OCI-LY3 (cell line): ENCODE results near the gene NTN3.

Experiments used
- H2AFZ ChIP-seq: fragments of 200-600, 300-600 bp; shearing (Covaris generic); 2 replicates; pipeline ENCODE4 v1.6.0; 2014; ENCODE audit warnings: antibody characterized with exemption, low read depth, low read length
- H3K27ac ChIP-seq: fragments of 200-600, 300-600 bp; sonication (generic); 2 replicates; pipeline ENCODE4 v1.5.1; 2014; ENCODE audit warnings: mild to moderate bottlenecking, low read length, moderate library complexity, mixed read lengths
- H3K27me3 ChIP-seq: fragments of 200-600, 300-600 bp; sonication (generic); 2 replicates; pipeline ENCODE4 v1.6.1; 2014; ENCODE audit warnings: low read depth, low read length, mixed read lengths
- H3K36me3 ChIP-seq: fragments of 200-600, 300-600 bp; sonication (generic); replicated peaks from 2 replicates; pipeline ENCODE3; 2014; ENCODE audit warnings: low read depth, low read length, mixed read lengths
- H3K4me1 ChIP-seq: fragments of 300-600, 200-600 bp; sonication (generic); 2 replicates; pipeline ENCODE4 v1.6.1; 2014; ENCODE audit warnings: low read length, mixed read lengths
- H3K4me2 ChIP-seq: fragments of 200-600, 300-600 bp; sonication (generic); 2 replicates; pipeline ENCODE4 v1.6.1; 2014; ENCODE audit warnings: low read length, mixed read lengths
- H3K4me3 ChIP-seq: fragments of 300-600, 200-600 bp; sonication (generic); 2 replicates; pipeline ENCODE4 v1.5.1; 2014; ENCODE audit warnings: antibody characterized with exemption, mild to moderate bottlenecking, low read length, moderate library complexity
- H3K79me2 ChIP-seq: fragments of 300-600, 200-600 bp; shearing (Covaris generic); 2 replicates; pipeline ENCODE4 v1.6.1; 2014; ENCODE audit warnings: mild to moderate bottlenecking, low read length, mixed read lengths
- H3K9ac ChIP-seq: fragments of 300-600, 200-600 bp; shearing (Covaris generic); 2 replicates; pipeline ENCODE4 v1.6.0; 2014; ENCODE audit warnings: mild to moderate bottlenecking, low read length, moderate library complexity
- H3K9me3 ChIP-seq: fragments of 200-600, 300-600 bp; shearing (Covaris generic); 2 replicates; pipeline ENCODE4 v1.6.1; 2014; ENCODE audit warnings: low read length, mixed read lengths; ENCODE audit not compliant: insufficient read depth
- H4K20me1 ChIP-seq: fragments of 200-600, 300-600 bp; sonication (generic); 2 replicates; pipeline ENCODE4 v1.6.1; 2016; ENCODE audit warnings: low read length, mixed read lengths; ENCODE audit not compliant: insufficient read depth
- CTCF ChIP-seq: fragments of 200-600, 300-600 bp; sonication (generic); IDR thresholded peaks from 2 replicates; pipeline ENCODE4 v1.5.1; 2014; ENCODE audit warnings: antibody characterized with exemption, low read length, low read depth
- EZH2phosphoT487 ChIP-seq: fragments of 200-600 bp; shearing (Covaris generic); IDR thresholded peaks from 2 replicates; pipeline ENCODE4 v1.6.1; 2018; ENCODE audit warnings: antibody characterized with exemption, mixed run types, low read depth

Gene NTN3

DNA sequence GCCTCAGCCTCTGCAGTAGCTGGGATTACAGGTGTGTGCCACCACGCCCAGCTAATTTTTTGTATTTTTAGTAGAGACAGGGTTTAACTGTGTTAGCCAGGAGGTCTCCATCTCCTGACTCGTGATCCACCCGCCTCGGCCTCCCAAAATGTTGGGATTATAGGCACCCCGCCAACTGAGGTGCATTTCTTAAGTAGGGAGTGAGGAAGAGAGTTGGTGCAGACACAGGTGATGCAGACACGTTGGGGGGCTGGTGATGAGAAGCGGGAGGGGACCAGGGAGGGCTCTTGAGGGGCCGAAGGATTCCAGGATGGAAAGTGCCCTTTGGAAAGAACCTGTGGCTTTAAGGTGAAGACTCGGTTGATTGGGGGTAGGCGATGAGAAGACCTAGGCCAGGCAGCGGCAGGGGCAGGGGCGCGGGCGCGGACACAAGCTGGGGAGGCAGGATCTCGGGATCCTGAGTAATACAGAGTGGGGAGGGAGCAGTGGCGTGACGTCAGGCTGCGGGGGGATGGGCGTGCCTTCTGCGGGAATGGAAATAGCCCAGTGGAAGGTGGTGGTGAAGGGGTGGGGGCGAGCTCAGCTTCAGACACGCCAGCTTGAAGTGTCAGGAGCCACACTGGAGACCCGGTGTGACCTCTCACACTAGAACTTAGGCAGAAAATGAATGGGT lies 40.2 kb downstream of the NTN3 start:
- TF ChIP-seq EZH2phosphoT487 (no peak), CTCF (no peak)
- peaks cover 27% of the 10 kb centered on the region for H3K79me2 ChIP-seq
- no peak overlapping the region for H3K27ac ChIP-seq
- H4K20me1 ChIP-seq: peaks cover 19% of the 10 kb centered on the region
- peak overlapping the region; percentile 95 for H3K4me2 ChIP-seq
- H3K27me3 ChIP-seq: no peaks in the 10 kb centered on the region
- peaks cover 78% of the 10 kb centered on the region for H3K4me1 ChIP-seq
- no peak overlapping the region for H2AFZ ChIP-seq
- H3K36me3 ChIP-seq: peaks cover under 1% of the 10 kb centered on the region
- no peak overlapping the region for H3K4me3 ChIP-seq
- no peaks in the 10 kb centered on the region for H3K9me3 ChIP-seq
- 0 out of 2 replicates have a peak overlapping the region, but pooled peaks have one; percentile 90 for H3K9ac ChIP-seq

GRCh38 chr16:2511996-2512734 lies 41.1 kb downstream of the NTN3 start:
- peaks cover 78% of the 10 kb centered on the region for H3K4me1 ChIP-seq
- H3K27ac ChIP-seq: no peak overlapping the region
- no peak overlapping the region for H2AFZ ChIP-seq
- no peaks in the 10 kb centered on the region for H3K27me3 ChIP-seq
- H3K4me3 ChIP-seq: no peak overlapping the region
- H3K4me2 ChIP-seq: no peak overlapping the region
- peaks cover 36% of the 10 kb centered on the region for H3K79me2 ChIP-seq
- no peak overlapping the region for H3K9ac ChIP-seq
- H3K9me3 ChIP-seq: no peaks in the 10 kb centered on the region
- TF ChIP-seq EZH2phosphoT487 (no peak), CTCF (no peak)
- peaks cover 28% of the 10 kb centered on the region for H4K20me1 ChIP-seq
- H3K36me3 ChIP-seq: peaks cover 5% of the 10 kb centered on the region

DNA sequence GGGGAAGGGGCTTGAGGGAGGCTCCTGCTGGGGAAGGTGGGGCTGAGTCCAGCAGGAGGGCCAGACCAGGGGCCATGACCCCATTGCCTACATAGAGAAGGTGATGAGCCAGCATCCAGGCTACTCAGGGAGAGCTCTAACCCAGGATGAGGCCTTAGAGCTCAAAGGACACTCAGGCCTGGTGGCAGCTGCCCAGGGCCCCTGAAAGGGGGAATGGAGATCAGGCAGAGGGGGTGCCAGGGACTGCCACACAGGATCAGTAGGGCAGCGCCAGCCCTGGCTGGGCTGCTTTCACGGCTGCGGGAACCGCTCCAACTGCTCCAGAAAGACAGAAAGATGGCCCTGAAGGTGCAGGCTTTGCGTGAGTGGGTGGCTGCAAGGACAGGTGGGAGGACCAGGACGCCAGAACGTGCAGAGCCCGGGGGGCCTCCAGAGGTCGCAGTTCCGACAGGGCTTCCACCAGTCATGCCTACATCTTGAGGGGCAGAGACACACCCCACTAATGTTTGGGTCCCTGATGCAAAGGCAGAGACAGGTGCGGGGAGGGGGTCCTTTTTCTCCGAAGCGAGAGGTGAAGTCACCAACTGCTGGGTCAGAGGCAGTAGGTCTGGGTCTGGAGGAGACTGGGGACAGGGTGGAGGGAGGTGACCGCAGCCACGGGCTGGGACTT lies 41.8 kb downstream of the NTN3 start:
- peak overlapping the region; percentile 89 for H3K4me2 ChIP-seq
- H2AFZ ChIP-seq: no peak overlapping the region
- peaks cover 71% of the 10 kb centered on the region for H3K4me1 ChIP-seq
- H3K79me2 ChIP-seq: peaks cover 43% of the 10 kb centered on the region
- H3K27me3 ChIP-seq: no peaks in the 10 kb centered on the region
- peak overlapping the region; percentile 100 for H3K4me3 ChIP-seq
- TF ChIP-seq CTCF: no peak
- no peak for TF ChIP-seq EZH2phosphoT487
- H3K27ac ChIP-seq: peak overlapping the region; percentile 67
- no peaks in the 10 kb centered on the region for H3K9me3 ChIP-seq
- H3K9ac ChIP-seq: peak overlapping the region; percentile 97
- H3K36me3 ChIP-seq: peaks cover 5% of the 10 kb centered on the region
- peaks cover 35% of the 10 kb centered on the region for H4K20me1 ChIP-seq
